Measurements from ENCODE around the gene FIZ1.

The FIZ1 gene

DNA sequence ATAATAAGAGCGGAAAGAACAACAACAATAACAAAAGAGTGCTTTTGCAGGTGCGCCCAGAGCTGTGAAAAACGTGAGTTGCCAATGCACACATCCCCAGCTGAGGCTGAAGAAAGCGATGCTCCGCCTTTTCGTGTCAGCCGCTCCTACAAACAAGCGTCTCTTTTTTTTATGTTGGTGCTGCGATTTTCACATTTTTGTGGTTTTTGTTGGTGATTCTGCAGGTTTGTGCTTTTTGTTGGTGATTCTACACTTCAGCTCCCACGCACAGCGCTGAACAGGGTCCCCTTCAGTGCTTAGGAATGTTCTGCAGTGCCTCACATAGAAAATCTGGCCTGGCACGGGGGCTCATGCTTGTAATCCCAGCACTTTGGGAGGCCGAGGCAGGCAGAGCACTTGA lies 46.7 kb downstream of the FIZ1 start:
- no peak overlapping the region for H3K4me3 ChIP-seq (replicated peaks; ENCODE audit: low read depth, low read length)
- no peak for DNase-seq (ENCODE audit: extremely low read depth, insufficient read length)
- no peaks in the 10 kb centered on the region for H3K36me3 ChIP-seq (ENCODE audit: control insufficient read depth, insufficient read depth, low read length)
- TF ChIP-seq, protein P1, sequence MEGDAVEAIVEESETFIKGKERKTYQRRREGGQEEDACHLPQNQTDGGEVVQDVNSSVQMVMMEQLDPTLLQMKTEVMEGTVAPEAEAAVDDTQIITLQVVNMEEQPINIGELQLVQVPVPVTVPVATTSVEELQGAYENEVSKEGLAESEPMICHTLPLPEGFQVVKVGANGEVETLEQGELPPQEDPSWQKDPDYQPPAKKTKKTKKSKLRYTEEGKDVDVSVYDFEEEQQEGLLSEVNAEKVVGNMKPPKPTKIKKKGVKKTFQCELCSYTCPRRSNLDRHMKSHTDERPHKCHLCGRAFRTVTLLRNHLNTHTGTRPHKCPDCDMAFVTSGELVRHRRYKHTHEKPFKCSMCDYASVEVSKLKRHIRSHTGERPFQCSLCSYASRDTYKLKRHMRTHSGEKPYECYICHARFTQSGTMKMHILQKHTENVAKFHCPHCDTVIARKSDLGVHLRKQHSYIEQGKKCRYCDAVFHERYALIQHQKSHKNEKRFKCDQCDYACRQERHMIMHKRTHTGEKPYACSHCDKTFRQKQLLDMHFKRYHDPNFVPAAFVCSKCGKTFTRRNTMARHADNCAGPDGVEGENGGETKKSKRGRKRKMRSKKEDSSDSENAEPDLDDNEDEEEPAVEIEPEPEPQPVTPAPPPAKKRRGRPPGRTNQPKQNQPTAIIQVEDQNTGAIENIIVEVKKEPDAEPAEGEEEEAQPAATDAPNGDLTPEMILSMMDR (IDR thresholded peaks at IDR 0.05; ENCODE audit: insufficient read depth, low read length, poor library complexity, severe bottlenecking) = no peak
- H3K27me3 ChIP-seq (replicated peaks; ENCODE audit: control insufficient read depth, insufficient read depth, low read length) = no peaks in the 10 kb centered on the region; the same call in 1 of the 2 replicates

DNA sequence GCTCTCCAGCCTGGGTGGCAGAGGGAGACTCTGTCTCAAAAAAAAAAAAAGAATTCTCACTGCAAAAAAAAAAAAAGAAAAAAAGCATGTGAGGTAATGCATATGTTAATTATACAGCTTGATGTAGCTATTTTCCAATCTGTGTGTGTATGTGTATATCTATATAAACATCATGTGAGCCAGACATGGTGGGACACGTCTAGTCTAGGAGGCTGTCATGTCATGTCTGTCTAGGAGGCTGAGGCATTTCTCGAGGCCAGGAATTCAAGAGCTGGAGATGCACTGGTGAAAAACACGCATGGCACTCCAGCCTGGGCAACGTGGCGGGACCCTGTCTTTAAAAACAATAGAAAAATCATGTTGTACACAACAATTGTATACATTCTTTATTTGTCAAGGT lies 47.1 kb downstream of the FIZ1 start:
- TF ChIP-seq, protein P1 (IDR thresholded peaks at IDR 0.05; ENCODE audit: insufficient read depth, low read length, poor library complexity, severe bottlenecking) = no peak
- no peak for DNase-seq (ENCODE audit: extremely low read depth, insufficient read length)
- H3K27me3 ChIP-seq (replicated peaks; ENCODE audit: control insufficient read depth, insufficient read depth, low read length) = peaks cover 2% of the 10 kb centered on the region; the same call in 1 of the 2 replicates
- no peaks in the 10 kb centered on the region for H3K36me3 ChIP-seq (ENCODE audit: control insufficient read depth, insufficient read depth, low read length)
- no peak overlapping the region for H3K4me3 ChIP-seq (replicated peaks; ENCODE audit: low read depth, low read length)

DNA sequence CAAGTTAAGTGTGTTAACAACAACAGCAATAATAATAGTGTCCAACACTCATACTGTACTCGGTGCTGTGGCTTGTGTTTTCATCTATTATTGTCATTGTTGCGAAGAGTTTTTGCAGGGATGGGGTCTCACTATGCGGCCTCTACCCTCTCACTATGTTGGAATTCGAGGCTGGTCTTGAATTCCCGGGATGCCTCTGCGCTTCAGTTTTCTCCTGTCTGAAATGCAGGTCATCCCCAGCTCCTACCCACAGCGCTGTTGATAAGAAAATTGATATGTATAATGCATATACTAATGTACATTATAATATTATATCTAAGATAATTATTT lies 49.0 kb downstream of the FIZ1 start:
- no peak overlapping the region for H3K4me3 ChIP-seq (replicated peaks; ENCODE audit: low read depth, low read length)
- peaks cover 2% of the 10 kb centered on the region; the same call in 1 of the 2 replicates for H3K27me3 ChIP-seq (replicated peaks; ENCODE audit: control insufficient read depth, insufficient read depth, low read length)
- no peaks in the 10 kb centered on the region for H3K36me3 ChIP-seq (ENCODE audit: control insufficient read depth, insufficient read depth, low read length)
- TF ChIP-seq, protein P1 (IDR thresholded peaks at IDR 0.05; ENCODE audit: insufficient read depth, low read length, poor library complexity, severe bottlenecking) = no peak
- DNase-seq (ENCODE audit: extremely low read depth, insufficient read length) = no peak

DNA sequence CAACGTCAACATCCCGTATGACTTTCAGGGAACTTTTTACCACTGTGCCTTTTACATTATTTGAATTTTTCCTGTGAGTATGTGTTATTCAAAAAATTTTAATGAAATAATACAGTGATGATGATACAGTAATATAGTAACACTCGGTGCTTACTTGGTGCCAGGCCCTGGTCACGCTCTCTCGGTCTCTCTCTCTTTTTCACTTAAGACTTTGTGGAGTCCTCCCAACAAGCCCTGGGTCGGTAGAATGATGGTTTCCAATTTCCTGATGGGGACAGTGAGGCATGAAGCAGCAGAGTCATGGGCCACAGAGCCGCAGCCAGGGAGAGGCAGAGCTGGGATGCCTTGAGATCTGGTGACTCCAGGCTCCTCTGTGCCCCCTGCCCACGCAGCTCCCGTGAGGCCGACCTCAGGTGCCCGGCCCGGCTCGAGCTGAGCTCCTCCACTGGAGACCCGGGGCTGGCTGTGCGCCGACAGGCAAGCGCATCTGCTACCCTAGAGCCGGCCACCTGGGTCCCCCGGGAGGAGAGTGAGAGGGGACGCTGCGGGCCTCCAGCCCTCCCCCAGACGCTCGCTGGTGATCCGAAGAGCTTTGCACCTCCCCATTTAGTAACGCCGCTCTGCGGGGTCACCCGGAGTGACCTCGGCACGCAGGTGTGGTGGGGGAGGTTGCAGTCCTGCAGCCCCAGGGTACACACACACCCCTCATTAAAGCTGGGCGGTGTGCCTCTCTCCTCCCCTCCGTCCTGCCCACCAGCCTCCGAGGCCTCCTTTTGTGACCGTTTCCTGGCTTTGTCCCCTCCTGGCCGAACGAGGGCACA lies 49.6 kb downstream of the FIZ1 start:
- no peak overlapping the region for H3K4me3 ChIP-seq (replicated peaks; ENCODE audit: low read depth, low read length)
- H3K36me3 ChIP-seq (ENCODE audit: control insufficient read depth, insufficient read depth, low read length) = no peaks in the 10 kb centered on the region
- TF ChIP-seq, protein P1 (IDR thresholded peaks at IDR 0.05; ENCODE audit: insufficient read depth, low read length, poor library complexity, severe bottlenecking) = no peak
- peaks cover 2% of the 10 kb centered on the region; the same call in 1 of the 2 replicates for H3K27me3 ChIP-seq (replicated peaks; ENCODE audit: control insufficient read depth, insufficient read depth, low read length)
- DNase-seq (ENCODE audit: extremely low read depth, insufficient read length) = no peak

DNA sequence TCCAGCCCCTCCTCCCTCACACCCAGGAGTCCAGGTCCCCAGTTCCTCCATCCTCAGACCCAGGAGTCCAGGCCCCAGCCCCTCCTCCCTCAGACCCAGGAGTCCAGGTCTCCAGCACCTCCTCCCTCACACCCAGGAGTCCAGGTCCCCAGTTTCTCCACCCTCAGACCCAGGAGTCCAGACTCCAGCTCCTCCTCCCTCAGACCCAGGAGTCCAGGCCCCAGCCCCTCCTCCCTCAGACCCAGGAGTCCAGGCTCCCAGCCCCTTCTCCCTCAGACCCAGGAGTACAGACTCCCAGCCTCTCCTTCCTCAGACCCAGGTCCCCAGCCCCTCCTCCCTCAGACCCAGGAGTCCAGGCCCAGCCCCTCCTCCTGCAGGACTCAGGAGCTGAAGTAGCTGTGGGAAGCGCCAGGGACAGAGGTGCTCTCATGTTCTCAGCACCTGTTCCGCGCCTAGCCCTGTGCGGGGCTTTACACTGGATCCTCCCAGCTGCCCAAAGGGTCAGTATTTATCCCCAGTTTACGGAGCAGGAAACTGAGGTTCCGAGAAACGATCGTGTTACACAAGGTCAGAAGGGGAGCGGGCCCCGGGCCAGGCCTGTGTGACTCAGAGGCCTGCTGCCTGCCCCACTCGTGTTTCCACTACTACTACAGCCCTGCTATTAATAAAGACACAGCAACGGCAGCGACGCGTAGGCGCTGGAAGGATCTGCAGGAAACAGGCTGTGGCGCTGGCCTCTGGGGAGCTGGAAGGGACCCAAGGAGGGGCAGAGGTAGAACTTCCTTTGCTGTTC lies 52.3 kb downstream of the FIZ1 start:
- TF ChIP-seq, protein P1 (IDR thresholded peaks at IDR 0.05; ENCODE audit: insufficient read depth, low read length, poor library complexity, severe bottlenecking) = no peak
- H3K36me3 ChIP-seq (ENCODE audit: control insufficient read depth, insufficient read depth, low read length) = no peaks in the 10 kb centered on the region
- peaks cover 2% of the 10 kb centered on the region; the same call in 1 of the 2 replicates for H3K27me3 ChIP-seq (replicated peaks; ENCODE audit: control insufficient read depth, insufficient read depth, low read length)
- DNase-seq (ENCODE audit: extremely low read depth, insufficient read length) = no peak
- H3K4me3 ChIP-seq (replicated peaks; ENCODE audit: low read depth, low read length) = no peak overlapping the region

All from GM06990 (cell line).